OCI-LY3 (cell line): Measurements from ENCODE around the gene STK32A.

ENCODE experiments used
- CTCF ChIP-seq: fragments of 200-600, 300-600 bp; sonication (generic); IDR thresholded peaks from 2 replicates; pipeline ENCODE4 v1.5.1; 2014; ENCODE audit warnings: antibody characterized with exemption, low read length, low read depth
- EZH2phosphoT487 ChIP-seq: fragments of 200-600 bp; shearing (Covaris generic); IDR thresholded peaks from 2 replicates; pipeline ENCODE4 v1.6.1; 2018; ENCODE audit warnings: antibody characterized with exemption, mixed run types, low read depth

- TF ChIP-seq EZH2phosphoT487 (no peak), CTCF (no peak)
Observed at GRCh38 chr5:147216552-147217154, 18.2 kb upstream of the STK32A start.
